ENCODE data around the gene ASIC3. TPM values are rescaled to one million over a fixed set of nuclear protein-coding genes. Genes with fewer than 3 reads are reported as not detected.
"Not testable (repeated sequence)": the region's sequence is repeated elsewhere in the genome, so short reads cannot be mapped to it uniquely, and the experiment has no call there.

Gene ASIC3
- total and polyA plus RNA-seq, 4 donors = 0.37 to 3.9 (median 2.4) TPM

- no peaks in the 10 kb centered on the region for H3K9me3 ChIP-seq (ENCODE audit: control insufficient read depth in 4 of 4, insufficient read depth in 3 of 4, low read length in 3 of 4)
- H3K27me3 ChIP-seq (ENCODE audit: control insufficient read depth in 3 of 3, insufficient read depth in 3 of 3, low read length in 2 of 3) = no peaks in the 10 kb centered on the region
- ATAC-seq (ENCODE audit: insufficient read depth, low FRiP score) = no peak
- H3K4me3 ChIP-seq = peak overlapping the region; percentile 13
- peak overlapping the region in 1 of 2 donors; percentile 44 for H3K27ac ChIP-seq (ENCODE audit: low read depth in 1 of 2, low read length in 1 of 2)
- peaks cover 0 to 36% (median 27%) of the 10 kb centered on the region in 5 donors for H3K4me1 ChIP-seq (ENCODE audit: control insufficient read depth in 5 of 5, insufficient read depth in 5 of 5, low read length in 5 of 5)
- peaks cover 0 to 7% (median 0%) of the 10 kb centered on the region in 4 donors for H3K36me3 ChIP-seq (ENCODE audit: control insufficient read depth in 4 of 4, insufficient read depth in 4 of 4, low read length in 4 of 4)
- peak overlapping the region in 1 of 2 donors; percentile 24 for H3K9ac ChIP-seq (ENCODE audit: insufficient read depth in 1 of 2, low read length in 2 of 2)
- peak; percentile 55 to 85 (median 83) for DNase-seq
- no peak for TF ChIP-seq CTCF (IDR thresholded peaks at IDR 0.05; ENCODE audit: control extremely low read depth, extremely low read depth)
- WGBS, 2 donors = 20 to 24% methylated on average over 17 to 18 of the region's 18 CpGs
These were observed 37.8 kb upstream of the ASIC3 start for GRCh38 chr7:151010307-151011096.

- TF ChIP-seq CTCF (IDR thresholded peaks at IDR 0.05; ENCODE audit: control extremely low read depth, extremely low read depth) = no peak
- H3K27me3 ChIP-seq (ENCODE audit: control insufficient read depth in 3 of 3, insufficient read depth in 3 of 3, low read length in 2 of 3) = no peaks in the 10 kb centered on the region
- no peak overlapping the region for H3K27ac ChIP-seq (ENCODE audit: low read depth in 1 of 2, low read length in 1 of 2)
- H3K4me3 ChIP-seq = no peak overlapping the region
- peaks cover 0 to 36% (median 27%) of the 10 kb centered on the region in 5 donors for H3K4me1 ChIP-seq (ENCODE audit: control insufficient read depth in 5 of 5, insufficient read depth in 5 of 5, low read length in 5 of 5)
- ATAC-seq (ENCODE audit: insufficient read depth, low FRiP score) (no peak), DNase-seq (no peak)
- peak overlapping the region in 1 of 2 donors; percentile 24 for H3K9ac ChIP-seq (ENCODE audit: insufficient read depth in 1 of 2, low read length in 2 of 2)
- WGBS, 2 donors = 55 to 73% methylated on average over 1 of the region's 1 CpG
- no peaks in the 10 kb centered on the region for H3K9me3 ChIP-seq (ENCODE audit: control insufficient read depth in 4 of 4, insufficient read depth in 3 of 4, low read length in 3 of 4)
- peaks cover 0 to 7% (median 0%) of the 10 kb centered on the region in 4 donors for H3K36me3 ChIP-seq (ENCODE audit: control insufficient read depth in 4 of 4, insufficient read depth in 4 of 4, low read length in 4 of 4)
These were observed 37.3 kb upstream of the ASIC3 start for GRCh38 chr7:151011097-151011409.

GRCh38 chr7:151011616-151012015 lies 36.7 kb upstream of the ASIC3 start:
- H3K27me3 ChIP-seq (ENCODE audit: control insufficient read depth in 3 of 3, insufficient read depth in 3 of 3, low read length in 2 of 3); H3K36me3 ChIP-seq (ENCODE audit: control insufficient read depth in 4 of 4, insufficient read depth in 4 of 4, low read length in 4 of 4); H3K9ac ChIP-seq (ENCODE audit: insufficient read depth in 1 of 2, low read length in 2 of 2); H3K27ac ChIP-seq (ENCODE audit: low read depth in 1 of 2, low read length in 1 of 2); DNase-seq; ATAC-seq (ENCODE audit: insufficient read depth, low FRiP score); H3K4me3 ChIP-seq; H3K9me3 ChIP-seq (ENCODE audit: control insufficient read depth in 4 of 4, insufficient read depth in 3 of 4, low read length in 3 of 4): not testable (repeated sequence)
- H3K4me1 ChIP-seq (ENCODE audit: control insufficient read depth in 5 of 5, insufficient read depth in 5 of 5, low read length in 5 of 5) = peaks cover 0 to 36% (median 27%) of the 10 kb centered on the region in 5 donors
- WGBS, 2 donors = 84 to 85% methylated on average over 12 of the region's 12 CpGs

GRCh38 chr7:151012031-151012692 lies 36.2 kb upstream of the ASIC3 start:
- Histone ChIP-seq H3K27me3 (ENCODE audit: control insufficient read depth in 3 of 3, insufficient read depth in 3 of 3, low read length in 2 of 3) (peaks cover 0 to 8% (median 1%) of the 10 kb centered on the region in 3 donors), H3K27ac (ENCODE audit: low read depth in 1 of 2, low read length in 1 of 2) (no peak overlapping the region), H3K9me3 (ENCODE audit: control insufficient read depth in 4 of 4, insufficient read depth in 3 of 4, low read length in 3 of 4) (no peaks in the 10 kb centered on the region), H3K9ac (ENCODE audit: insufficient read depth in 1 of 2, low read length in 2 of 2) (no peak overlapping the region), H3K4me3 (no peak overlapping the region), H3K36me3 (ENCODE audit: control insufficient read depth in 4 of 4, insufficient read depth in 4 of 4, low read length in 4 of 4) (peaks cover 0 to 4% (median 0%) of the 10 kb centered on the region in 4 donors), H3K4me1 (ENCODE audit: control insufficient read depth in 5 of 5, insufficient read depth in 5 of 5, low read length in 5 of 5) (peaks cover 0 to 36% (median 22%) of the 10 kb centered on the region in 5 donors)
- DNase-seq (no peak), ATAC-seq (ENCODE audit: insufficient read depth, low FRiP score) (no peak)
- 76 to 80% methylated on average over 6 of the region's 6 CpGs for WGBS, 2 donors
- no peak for TF ChIP-seq CTCF (IDR thresholded peaks at IDR 0.05; ENCODE audit: control extremely low read depth, extremely low read depth)

All from lung (tissue), 12 donors.